ENCODE measurements around the gene PRRC2B.

PRRC2B gene

DNA sequence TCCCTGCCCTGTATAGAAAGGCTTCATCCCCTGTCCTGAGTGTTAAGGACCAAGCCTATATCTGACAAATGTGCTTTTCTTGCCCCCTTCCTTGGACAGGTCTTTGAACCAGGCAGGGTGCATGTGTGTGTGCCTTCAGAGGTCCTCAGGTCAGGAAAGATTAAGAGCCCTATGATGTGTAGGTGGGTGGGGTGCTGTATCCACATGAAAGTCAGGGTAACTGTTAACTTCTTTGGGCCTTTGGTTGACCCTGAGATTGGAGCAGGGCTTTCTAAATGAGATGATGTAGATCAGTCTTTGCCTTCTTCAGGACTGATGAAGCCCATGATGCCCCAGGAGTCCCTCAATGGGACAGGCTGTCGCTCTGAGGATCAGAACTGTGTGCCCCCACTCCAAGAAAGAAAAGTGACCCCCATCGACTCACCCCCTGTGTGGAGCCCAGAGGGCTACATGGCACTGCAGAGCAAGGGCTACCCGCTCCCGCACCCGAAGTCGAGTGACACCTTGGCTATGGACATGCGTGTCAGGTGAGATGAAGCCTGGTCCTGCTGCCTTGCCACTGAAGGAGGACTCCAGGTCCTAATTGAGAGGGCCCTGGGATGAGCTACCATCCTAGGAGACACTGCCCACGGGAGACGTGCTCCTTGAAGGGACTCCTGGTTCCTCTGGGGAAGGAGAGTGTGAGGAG, 79.5 kb downstream of the PRRC2B start:
- H2AFZ ChIP-seq (ENCODE audit: low read length) = no peak overlapping the region
- H3K9me3 ChIP-seq (replicated peaks; ENCODE audit: insufficient read depth, low read length) = no peaks in the 10 kb centered on the region
- H3K36me3 ChIP-seq (replicated peaks; ENCODE audit: insufficient read depth, low read length) = peaks cover 16% of the 10 kb centered on the region
- no peaks in the 10 kb centered on the region; the same call in 1 of the 2 replicates for H4K20me1 ChIP-seq (ENCODE audit: insufficient read depth, low read length)
- no peaks in the 10 kb centered on the region for H3K9me2 ChIP-seq (replicated peaks; ENCODE audit: insufficient read depth, low read length)
- no peak overlapping the region for H3K9ac ChIP-seq (ENCODE audit: low read length)
- no peak overlapping the region for H3K4me2 ChIP-seq (ENCODE audit: low read depth, low read length)
- no peak overlapping the region for H3K4me3 ChIP-seq (ENCODE audit: low read length)
- no peaks in the 10 kb centered on the region for H3F3A ChIP-seq (ENCODE audit: insufficient read depth, low read length)
- no peaks in the 10 kb centered on the region for H3K27me3 ChIP-seq (replicated peaks; ENCODE audit: insufficient read depth, low read length)
- TF ChIP-seq, protein P1, sequence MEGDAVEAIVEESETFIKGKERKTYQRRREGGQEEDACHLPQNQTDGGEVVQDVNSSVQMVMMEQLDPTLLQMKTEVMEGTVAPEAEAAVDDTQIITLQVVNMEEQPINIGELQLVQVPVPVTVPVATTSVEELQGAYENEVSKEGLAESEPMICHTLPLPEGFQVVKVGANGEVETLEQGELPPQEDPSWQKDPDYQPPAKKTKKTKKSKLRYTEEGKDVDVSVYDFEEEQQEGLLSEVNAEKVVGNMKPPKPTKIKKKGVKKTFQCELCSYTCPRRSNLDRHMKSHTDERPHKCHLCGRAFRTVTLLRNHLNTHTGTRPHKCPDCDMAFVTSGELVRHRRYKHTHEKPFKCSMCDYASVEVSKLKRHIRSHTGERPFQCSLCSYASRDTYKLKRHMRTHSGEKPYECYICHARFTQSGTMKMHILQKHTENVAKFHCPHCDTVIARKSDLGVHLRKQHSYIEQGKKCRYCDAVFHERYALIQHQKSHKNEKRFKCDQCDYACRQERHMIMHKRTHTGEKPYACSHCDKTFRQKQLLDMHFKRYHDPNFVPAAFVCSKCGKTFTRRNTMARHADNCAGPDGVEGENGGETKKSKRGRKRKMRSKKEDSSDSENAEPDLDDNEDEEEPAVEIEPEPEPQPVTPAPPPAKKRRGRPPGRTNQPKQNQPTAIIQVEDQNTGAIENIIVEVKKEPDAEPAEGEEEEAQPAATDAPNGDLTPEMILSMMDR (IDR thresholded peaks at IDR 0.05; ENCODE audit: low read length) = no peak
- TF ChIP-seq EZH2 (optimal IDR thresholded peaks at IDR 0.05; ENCODE audit: low read depth, low read length) (no peak), EZH2phosphoT487 (IDR thresholded peaks at IDR 0.05; ENCODE audit: low read length) (no peak)
- H3K79me2 ChIP-seq (ENCODE audit: low read length) = peaks cover 92% of the 10 kb centered on the region
- DNase-seq = no peak
- H3K27ac ChIP-seq (ENCODE audit: low read length) = no peak overlapping the region
- no peaks in the 10 kb centered on the region for H3K4me1 ChIP-seq (ENCODE audit: low read length)

DNA sequence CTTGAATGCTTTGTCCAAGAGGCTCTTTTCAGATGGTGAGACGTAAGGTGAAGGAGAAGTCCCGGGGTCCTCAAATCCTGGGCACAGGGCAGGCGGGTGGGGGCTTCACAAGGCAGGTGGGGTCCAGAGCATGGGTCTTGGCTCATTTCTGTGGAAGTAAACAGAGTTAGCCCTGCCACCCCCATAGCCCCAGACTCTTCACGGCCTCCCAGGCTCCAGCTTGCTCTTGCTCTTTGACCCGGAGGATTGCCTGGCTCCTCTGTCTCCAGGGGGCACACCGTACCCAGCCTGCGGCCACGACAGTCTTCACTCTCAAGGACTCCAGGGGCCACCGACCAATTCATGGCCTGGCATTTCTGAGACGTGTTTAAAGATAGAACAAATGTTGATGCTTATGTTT, 80.0 kb downstream of the PRRC2B start:
- Histone ChIP-seq H3K9ac (ENCODE audit: low read length) (no peak overlapping the region), H3K4me2 (ENCODE audit: low read depth, low read length) (no peak overlapping the region), H3K9me3 (replicated peaks; ENCODE audit: insufficient read depth, low read length) (no peaks in the 10 kb centered on the region), H3K4me1 (ENCODE audit: low read length) (peaks cover 3% of the 10 kb centered on the region), H3K27me3 (replicated peaks; ENCODE audit: insufficient read depth, low read length) (no peaks in the 10 kb centered on the region), H3K36me3 (replicated peaks; ENCODE audit: insufficient read depth, low read length) (peaks cover 16% of the 10 kb centered on the region), H3K9me2 (replicated peaks; ENCODE audit: insufficient read depth, low read length) (no peaks in the 10 kb centered on the region), H3K27ac (ENCODE audit: low read length) (no peak overlapping the region), H3K79me2 (ENCODE audit: low read length) (peaks cover 91% of the 10 kb centered on the region), H2AFZ (ENCODE audit: low read length) (no peak overlapping the region), H3K4me3 (ENCODE audit: low read length) (no peak overlapping the region), H3F3A (ENCODE audit: insufficient read depth, low read length) (no peaks in the 10 kb centered on the region), H4K20me1 (ENCODE audit: insufficient read depth, low read length) (no peaks in the 10 kb centered on the region; the same call in 1 of the 2 replicates)
- DNase-seq = no peak
- no peak for TF ChIP-seq EZH2 (optimal IDR thresholded peaks at IDR 0.05; ENCODE audit: low read depth, low read length)
- TF ChIP-seq, protein P1 (IDR thresholded peaks at IDR 0.05; ENCODE audit: low read length) = no peak
- TF ChIP-seq EZH2phosphoT487 (IDR thresholded peaks at IDR 0.05; ENCODE audit: low read length) = no peak

DNA sequence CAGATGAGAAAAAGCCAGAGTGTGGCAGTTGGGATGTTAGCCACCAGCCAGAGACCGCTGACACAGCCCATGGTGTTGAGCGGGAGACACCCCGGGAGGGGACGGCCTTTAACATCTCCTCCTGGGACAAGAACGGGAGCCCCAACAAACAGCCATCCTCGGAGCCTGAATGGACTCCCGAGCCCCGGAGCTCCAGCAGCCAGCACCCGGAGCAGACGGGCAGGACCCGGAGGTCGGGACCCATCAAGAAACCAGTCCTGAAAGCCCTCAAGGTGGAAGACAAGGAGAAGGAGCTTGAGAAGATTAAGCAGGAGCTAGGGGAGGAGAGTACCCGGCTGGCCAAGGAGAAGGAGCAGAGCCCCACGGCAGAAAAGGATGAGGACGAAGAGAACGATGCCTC, 80.8 kb downstream of the PRRC2B start:
- Histone ChIP-seq H3K9ac (ENCODE audit: low read length) (no peak overlapping the region), H3K9me2 (replicated peaks; ENCODE audit: insufficient read depth, low read length) (no peaks in the 10 kb centered on the region), H3K27me3 (replicated peaks; ENCODE audit: insufficient read depth, low read length) (no peaks in the 10 kb centered on the region), H3K4me2 (ENCODE audit: low read depth, low read length) (no peak overlapping the region), H3K36me3 (replicated peaks; ENCODE audit: insufficient read depth, low read length) (peaks cover 20% of the 10 kb centered on the region), H3K27ac (ENCODE audit: low read length) (no peak overlapping the region), H2AFZ (ENCODE audit: low read length) (no peak overlapping the region), H3K4me1 (ENCODE audit: low read length) (peaks cover 10% of the 10 kb centered on the region), H3F3A (ENCODE audit: insufficient read depth, low read length) (peaks cover 5% of the 10 kb centered on the region), H3K4me3 (ENCODE audit: low read length) (no peak overlapping the region), H3K9me3 (replicated peaks; ENCODE audit: insufficient read depth, low read length) (no peaks in the 10 kb centered on the region), H4K20me1 (ENCODE audit: insufficient read depth, low read length) (no peaks in the 10 kb centered on the region; the same call in 1 of the 2 replicates), H3K79me2 (ENCODE audit: low read length) (peaks cover 92% of the 10 kb centered on the region)
- DNase-seq = no peak
- TF ChIP-seq EZH2phosphoT487 (IDR thresholded peaks at IDR 0.05; ENCODE audit: low read length) (no peak), EZH2 (optimal IDR thresholded peaks at IDR 0.05; ENCODE audit: low read depth, low read length) (no peak)
- TF ChIP-seq, protein P1 (IDR thresholded peaks at IDR 0.05; ENCODE audit: low read length) = no peak
